ENCODE results near the gene CHST6. TPM values are rescaled to one million over a fixed set of nuclear protein-coding genes. Genes with fewer than 3 reads are reported as not detected.
"Not testable (repeated sequence)": the region's sequence is repeated elsewhere in the genome, so short reads cannot be mapped to it uniquely, and the experiment has no call there.

CHST6 gene
- total and polyA plus RNA-seq, 8 donors: 1.3 to 3.9 (median 1.6) TPM

DNA sequence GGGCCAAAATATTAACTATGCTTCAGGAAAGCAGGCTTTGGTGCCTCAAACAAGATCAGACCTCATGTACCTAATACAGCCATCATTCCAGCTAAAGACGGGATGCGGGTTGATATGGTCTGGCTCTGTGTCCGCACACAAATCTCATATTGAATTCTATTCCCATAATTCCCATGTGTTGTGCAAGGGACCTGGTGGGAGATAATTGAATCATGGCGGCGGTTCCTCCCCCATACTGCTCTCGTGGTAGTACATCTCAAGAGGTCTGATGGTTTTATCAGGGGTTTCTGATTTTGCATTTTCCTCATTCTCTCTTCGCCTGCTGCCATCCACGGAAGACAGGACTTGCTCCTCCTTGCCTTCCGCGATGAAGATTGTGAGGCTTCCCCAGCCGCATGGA is 19.1 kb upstream of the CHST6 start:
- ATAC-seq: no peak
- intact Hi-C loops (cut with DNase I): no loop called here
- H3K27me3 ChIP-seq: no peaks in the 10 kb centered on the region
- DNase-seq: no peak
- H3K4me1 ChIP-seq: peaks cover 0 to 12% of the 10 kb centered on the region in 2 donors
- TF ChIP-seq, protein P1, sequence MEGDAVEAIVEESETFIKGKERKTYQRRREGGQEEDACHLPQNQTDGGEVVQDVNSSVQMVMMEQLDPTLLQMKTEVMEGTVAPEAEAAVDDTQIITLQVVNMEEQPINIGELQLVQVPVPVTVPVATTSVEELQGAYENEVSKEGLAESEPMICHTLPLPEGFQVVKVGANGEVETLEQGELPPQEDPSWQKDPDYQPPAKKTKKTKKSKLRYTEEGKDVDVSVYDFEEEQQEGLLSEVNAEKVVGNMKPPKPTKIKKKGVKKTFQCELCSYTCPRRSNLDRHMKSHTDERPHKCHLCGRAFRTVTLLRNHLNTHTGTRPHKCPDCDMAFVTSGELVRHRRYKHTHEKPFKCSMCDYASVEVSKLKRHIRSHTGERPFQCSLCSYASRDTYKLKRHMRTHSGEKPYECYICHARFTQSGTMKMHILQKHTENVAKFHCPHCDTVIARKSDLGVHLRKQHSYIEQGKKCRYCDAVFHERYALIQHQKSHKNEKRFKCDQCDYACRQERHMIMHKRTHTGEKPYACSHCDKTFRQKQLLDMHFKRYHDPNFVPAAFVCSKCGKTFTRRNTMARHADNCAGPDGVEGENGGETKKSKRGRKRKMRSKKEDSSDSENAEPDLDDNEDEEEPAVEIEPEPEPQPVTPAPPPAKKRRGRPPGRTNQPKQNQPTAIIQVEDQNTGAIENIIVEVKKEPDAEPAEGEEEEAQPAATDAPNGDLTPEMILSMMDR (IDR thresholded peaks at IDR 0.05): no peak
- no peak overlapping the region for H3K4me3 ChIP-seq
- no peak overlapping the region for H3K27ac ChIP-seq
- H3K36me3 ChIP-seq: no peaks in the 10 kb centered on the region
- no peaks in the 10 kb centered on the region for H3K9me3 ChIP-seq

- no peak overlapping the region for H3K4me3 ChIP-seq
- DNase-seq: peak in 1 of 4 donors; percentile 47
- peak overlapping the region in 1 of 2 donors; percentile 57 for H3K27ac ChIP-seq
- ATAC-seq: peak; percentile 72
- TF ChIP-seq, protein P1 (IDR thresholded peaks at IDR 0.05): no peak
- no peaks in the 10 kb centered on the region for H3K27me3 ChIP-seq
- intact Hi-C loops (cut with DNase I): no loop called here
- no peaks in the 10 kb centered on the region for H3K9me3 ChIP-seq
- H3K36me3 ChIP-seq: no peaks in the 10 kb centered on the region
- peaks cover 0 to 14% of the 10 kb centered on the region in 2 donors for H3K4me1 ChIP-seq
Observed at GRCh38 chr16:75506574-75506973, 11.3 kb upstream of the CHST6 start.

DNA sequence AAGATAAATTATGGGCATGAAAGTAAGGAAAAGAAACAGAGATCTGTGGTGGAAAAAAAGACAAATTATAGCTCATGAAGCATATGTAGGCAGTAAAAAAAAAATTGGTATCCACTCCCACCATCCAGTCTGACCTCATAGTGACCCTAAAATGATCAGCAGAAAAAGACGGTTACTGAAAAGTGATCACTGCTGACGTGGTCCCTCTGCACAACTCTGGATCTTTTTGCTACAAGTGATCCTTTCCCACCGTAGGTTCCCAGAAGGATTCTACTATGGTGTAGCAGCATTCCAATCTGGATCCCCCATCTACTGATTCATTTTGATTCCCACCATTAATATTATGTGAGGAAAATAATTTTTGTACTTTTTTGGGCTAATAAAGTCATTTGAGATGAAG is 10.9 kb upstream of the CHST6 start:
- H3K27me3 ChIP-seq: no peaks in the 10 kb centered on the region
- H3K9me3 ChIP-seq: no peaks in the 10 kb centered on the region
- peaks cover 0 to 14% of the 10 kb centered on the region in 2 donors for H3K4me1 ChIP-seq
- DNase-seq (no peak), ATAC-seq (no peak)
- TF ChIP-seq, protein P1 (IDR thresholded peaks at IDR 0.05): no peak
- H3K36me3 ChIP-seq: no peaks in the 10 kb centered on the region
- peak overlapping the region in 1 of 2 donors; percentile 57 for H3K27ac ChIP-seq
- intact Hi-C loops (cut with DNase I): no loop called here
- no peak overlapping the region for H3K4me3 ChIP-seq

DNA sequence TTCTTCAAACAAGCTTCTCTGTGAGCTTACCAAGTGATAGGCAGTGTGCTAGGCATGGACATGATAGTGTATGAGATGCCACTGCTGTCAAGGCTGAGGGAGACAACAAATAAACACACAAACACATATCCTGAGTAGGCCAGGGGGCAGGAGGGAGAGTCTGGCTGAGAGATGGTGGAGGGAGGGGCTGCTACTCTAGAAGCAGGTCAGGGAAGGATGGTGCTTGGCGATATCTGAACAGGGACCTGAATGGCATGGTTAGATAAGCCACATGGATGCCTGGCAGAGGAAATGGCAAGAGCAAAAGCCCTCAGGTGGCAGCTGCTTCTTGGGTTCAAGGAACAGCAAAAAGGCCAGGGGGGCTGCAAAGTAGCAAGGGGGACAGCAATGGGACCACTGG is 8.6 kb upstream of the CHST6 start:
- TF ChIP-seq, protein P1 (IDR thresholded peaks at IDR 0.05): no peak
- Histone ChIP-seq H3K27me3 (no peaks in the 10 kb centered on the region), H3K9me3 (no peaks in the 10 kb centered on the region), H3K36me3 (no peaks in the 10 kb centered on the region), H3K27ac (no peak overlapping the region), H3K4me3 (no peak overlapping the region), H3K4me1 (peaks cover 0 to 14% of the 10 kb centered on the region in 2 donors)
- intact Hi-C loops (cut with DNase I): no loop called here
- ATAC-seq (no peak), DNase-seq (no peak)

DNA sequence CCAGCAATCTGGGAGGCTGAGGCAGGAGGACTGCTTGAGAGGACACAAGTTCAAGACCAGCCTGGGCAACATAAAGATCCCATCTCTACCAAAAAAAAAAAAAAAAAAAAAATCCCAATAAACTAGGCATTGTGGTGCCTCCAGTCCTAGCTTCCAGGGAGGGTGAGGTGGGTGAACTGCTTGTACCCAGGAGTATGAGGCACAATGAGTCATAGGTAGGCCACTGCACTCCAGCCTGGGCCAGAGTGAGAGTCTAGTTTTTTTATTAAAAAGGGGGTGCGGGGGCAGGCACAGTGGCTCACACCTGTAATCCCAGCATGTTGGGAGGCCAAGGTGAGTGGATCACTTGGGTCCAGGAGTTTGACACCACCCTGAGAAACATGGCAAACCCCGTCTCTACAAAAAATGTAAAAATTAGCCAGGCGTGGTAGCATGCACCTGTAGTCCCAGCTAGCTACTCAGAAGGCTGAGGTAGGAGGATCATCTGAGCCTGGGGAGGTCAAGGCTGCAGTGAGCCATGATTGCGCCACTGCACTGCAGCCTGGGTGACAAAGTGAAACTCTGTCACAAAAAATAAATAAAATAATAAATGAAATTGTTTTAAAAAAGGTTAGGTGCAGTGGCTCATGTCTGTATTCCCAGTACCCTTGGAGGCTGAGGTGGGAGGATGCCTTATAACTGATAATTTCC is 7.8 kb upstream of the CHST6 start:
- ATAC-seq (no peak), DNase-seq (peak in 1 of 4 donors; percentile 0)
- H3K36me3 ChIP-seq: no peaks in the 10 kb centered on the region
- no peak overlapping the region for H3K27ac ChIP-seq
- TF ChIP-seq, protein P1 (IDR thresholded peaks at IDR 0.05): no peak
- H3K27me3 ChIP-seq: no peaks in the 10 kb centered on the region
- H3K4me1 ChIP-seq: peaks cover 0 to 14% of the 10 kb centered on the region in 2 donors
- H3K9me3 ChIP-seq: no peaks in the 10 kb centered on the region
- intact Hi-C loops (cut with DNase I): no loop called here
- H3K4me3 ChIP-seq: no peak overlapping the region

DNA sequence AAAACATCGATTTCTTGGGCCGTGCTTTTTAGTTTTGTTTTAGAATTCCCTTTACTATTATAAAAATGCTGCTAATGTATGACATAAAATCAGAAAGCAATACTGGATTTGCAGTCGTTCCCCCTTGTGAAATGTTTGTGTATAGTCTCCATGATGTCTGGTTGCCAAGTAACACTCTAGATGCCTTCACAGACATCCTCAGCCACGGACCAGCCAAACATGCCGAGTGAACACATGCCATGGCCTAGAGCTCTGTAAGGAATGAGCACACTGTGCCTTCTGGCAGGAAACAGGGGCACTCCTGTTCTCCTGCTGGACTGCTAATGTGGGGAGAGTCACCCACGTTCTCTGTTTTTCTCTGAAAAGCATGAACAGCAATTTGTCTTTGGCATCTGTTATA is 6.6 kb upstream of the CHST6 start:
- H3K4me3 ChIP-seq; intact Hi-C loops (cut with DNase I); H3K36me3 ChIP-seq; H3K9me3 ChIP-seq; H3K27ac ChIP-seq; ATAC-seq; H3K27me3 ChIP-seq: not testable (repeated sequence)
- H3K4me1 ChIP-seq: peaks cover 0 to 10% of the 10 kb centered on the region in 2 donors
- peak in 2 of 4 donors; percentile 8 to 77 for DNase-seq
